ENCODE data around the gene PITX3.

The PITX3 gene

GRCh38 chr10:102241444-102242117 lies at the start of gene PITX3:
PITX3 (minus strand) TSS chr10:102241512; CDS start chr10:102232080, 9,432 bp downstream.
- peak; percentile 60 to 87 (median 82) for DNase-seq

GRCh38 chr10:102289840-102290239 lies 48.5 kb upstream of the PITX3 start:
- DNase-seq = no peak

- DNase-seq = no peak
Measured at GRCh38 chr10:102289356-102289755, 48.0 kb upstream of the PITX3 start.

- DNase-seq = no peak
Measured at GRCh38 chr10:102287991-102288390, 46.7 kb upstream of the PITX3 start.

GRCh38 chr10:102287538-102287937 lies 46.2 kb upstream of the PITX3 start:
- DNase-seq = no peak

- no peak for DNase-seq
Measured at GRCh38 chr10:102286216-102286615, 44.9 kb upstream of the PITX3 start.

- no peak for DNase-seq
Measured at GRCh38 chr10:102285133-102285532, 43.8 kb upstream of the PITX3 start.

GRCh38 chr10:102284531-102284930 lies 43.2 kb upstream of the PITX3 start:
- no peak for DNase-seq

GRCh38 chr10:102283890-102284289 lies 42.6 kb upstream of the PITX3 start:
- DNase-seq = no peak

- no peak for DNase-seq
Measured at GRCh38 chr10:102283488-102283887, 42.2 kb upstream of the PITX3 start.

- DNase-seq = no peak
Measured at GRCh38 chr10:102281102-102281487, 39.8 kb upstream of the PITX3 start.

GRCh38 chr10:102280397-102281101 lies 39.2 kb upstream of the PITX3 start:
- DNase-seq = no peak

GRCh38 chr10:102279104-102279503 lies 37.8 kb upstream of the PITX3 start:
- no peak for DNase-seq

- no peak for DNase-seq
Measured at GRCh38 chr10:102275343-102275742, 34.0 kb upstream of the PITX3 start.

GRCh38 chr10:102274062-102274461 lies 32.8 kb upstream of the PITX3 start:
- no peak for DNase-seq

- DNase-seq = no peak
Measured at GRCh38 chr10:102269017-102269416, 27.7 kb upstream of the PITX3 start.

- DNase-seq = no peak
Measured at GRCh38 chr10:102268375-102268888, 27.1 kb upstream of the PITX3 start.

GRCh38 chr10:102267748-102268147 lies 26.4 kb upstream of the PITX3 start:
- no peak for DNase-seq

- no peak for DNase-seq
Measured at GRCh38 chr10:102266670-102267069, 25.4 kb upstream of the PITX3 start.

GRCh38 chr10:102264371-102264770 lies 23.1 kb upstream of the PITX3 start:
- no peak for DNase-seq

- DNase-seq = no peak
Measured at GRCh38 chr10:102262744-102263370, 21.5 kb upstream of the PITX3 start.

- DNase-seq = no peak
Measured at GRCh38 chr10:102261842-102262241, 20.5 kb upstream of the PITX3 start.

- no peak for DNase-seq
Measured at GRCh38 chr10:102261196-102261595, 19.9 kb upstream of the PITX3 start.

GRCh38 chr10:102255404-102255803 lies 14.1 kb upstream of the PITX3 start:
- no peak for DNase-seq
